ENCODE results near the gene RGCC. TPM values are rescaled to one million over a fixed set of nuclear protein-coding genes. Genes with fewer than 3 reads are reported as not detected.

RGCC gene
- total RNA-seq, 1 donor from 2014 or later, result 36.6 TPM

DNA sequence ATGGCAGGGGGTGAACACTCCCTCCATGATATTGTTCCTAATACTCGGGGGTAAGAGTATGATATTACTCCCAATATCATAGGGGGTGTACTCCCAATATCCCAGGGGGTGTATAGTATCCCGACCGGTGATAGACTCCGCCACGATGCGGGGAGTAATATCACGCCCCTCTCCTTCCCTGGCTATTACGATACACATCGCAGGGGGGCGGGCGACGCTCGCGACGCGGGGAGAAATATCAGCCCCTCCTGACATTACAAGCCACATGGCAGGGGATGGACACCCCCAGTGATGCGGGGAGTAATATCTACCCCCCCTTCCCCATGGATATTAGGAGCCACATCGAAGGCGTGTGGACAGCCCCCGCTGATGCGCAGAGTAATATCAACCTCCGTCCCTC lies 3.2 kb upstream of the RGCC start:
- DNase-seq, result no peak

DNA sequence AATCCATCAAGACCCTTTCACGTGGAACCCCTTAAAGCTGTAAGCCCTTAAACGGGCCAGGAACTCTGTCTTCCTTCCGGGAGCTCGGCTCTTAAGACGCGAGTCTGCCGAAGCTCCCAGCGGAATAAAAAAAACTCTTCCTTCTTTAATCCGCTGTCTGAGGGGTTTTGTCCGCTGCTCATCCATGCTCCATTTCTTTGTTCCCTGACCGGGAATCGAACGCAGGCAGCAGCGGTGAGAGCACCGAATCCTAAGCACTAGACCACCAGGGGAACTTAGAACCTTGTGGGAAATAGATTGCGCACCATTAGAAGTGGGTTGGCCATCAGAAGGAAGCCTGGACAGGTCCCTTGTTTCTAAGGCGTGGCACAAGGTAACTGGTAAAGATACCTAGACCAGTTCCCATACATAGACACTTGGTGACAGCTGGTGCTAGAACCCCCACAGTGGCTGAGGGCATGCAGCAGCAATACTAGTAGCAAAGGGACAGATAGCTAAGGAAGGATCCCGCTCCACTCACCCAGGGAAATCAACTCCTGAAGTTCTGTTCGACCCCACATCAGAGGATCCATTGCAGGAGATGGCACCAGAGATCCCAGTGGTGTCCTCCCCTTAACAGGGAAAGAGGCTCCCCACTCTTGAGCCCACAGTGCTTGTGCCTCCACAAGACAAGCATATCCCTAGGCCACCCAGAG lies 1.5 kb upstream of the RGCC start:
- no peak for DNase-seq

GRCh38 chr13:41457589-41458186 lies 338 bp downstream of the RGCC start:
- DNase-seq, result peak; percentile 19

DNA sequence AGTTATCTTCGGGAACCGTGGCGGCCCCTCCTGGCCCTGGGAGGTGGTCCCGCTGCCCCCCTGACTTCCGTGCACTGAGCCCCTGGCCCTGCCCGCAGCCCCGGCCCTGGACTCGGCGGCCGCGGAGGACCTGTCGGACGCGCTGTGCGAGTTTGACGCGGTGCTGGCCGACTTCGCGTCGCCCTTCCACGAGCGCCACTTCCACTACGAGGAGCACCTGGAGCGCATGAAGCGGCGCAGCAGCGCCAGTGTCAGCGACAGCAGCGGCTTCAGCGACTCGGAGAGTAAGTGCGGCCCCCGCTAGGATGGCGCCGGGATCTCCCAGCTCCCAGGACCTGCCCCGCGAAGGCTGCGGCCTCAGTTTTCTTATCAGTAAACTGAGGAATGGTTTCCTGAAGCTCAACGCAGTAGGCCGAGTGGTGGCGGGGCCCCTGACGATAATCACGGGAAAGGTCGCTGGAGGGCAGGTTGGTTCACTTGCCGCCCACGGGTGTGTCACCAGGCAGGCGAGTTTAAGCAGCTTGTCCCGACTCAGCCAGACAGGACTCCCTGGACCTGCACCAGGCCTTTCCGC lies 924 bp downstream of the RGCC start:
- DNase-seq, result peak; percentile 49

GRCh38 chr13:41458761-41459431 lies 1.5 kb downstream of the RGCC start:
- DNase-seq, result peak; percentile 33

- no peak for DNase-seq
Measured at GRCh38 chr13:41459432-41460073, 2.2 kb downstream of the RGCC start.

- no peak for DNase-seq
Measured at GRCh38 chr13:41460074-41460465, 2.7 kb downstream of the RGCC start.

DNA sequence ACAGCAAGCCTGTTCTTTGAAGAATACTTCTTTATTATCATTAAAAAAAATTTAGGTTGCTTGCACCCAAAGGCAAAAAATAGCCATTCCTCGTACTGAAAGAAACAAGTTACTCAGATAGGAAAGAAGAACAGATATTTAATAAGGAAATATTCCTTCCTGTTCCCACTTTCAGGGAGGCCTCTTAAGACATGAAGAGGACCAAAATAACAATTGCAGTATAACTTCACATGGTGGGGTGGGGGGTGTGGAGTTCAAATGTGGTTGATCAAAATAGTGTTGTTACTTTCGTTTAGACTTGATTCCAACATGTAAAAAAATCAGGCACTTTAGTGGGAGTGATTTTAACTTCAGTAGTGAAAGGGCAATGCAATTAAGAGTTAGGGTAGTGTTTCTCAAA lies 3.6 kb downstream of the RGCC start:
- no peak for DNase-seq

- DNase-seq, result no peak
Measured at GRCh38 chr13:41461527-41462139, 4.3 kb downstream of the RGCC start.

DNA sequence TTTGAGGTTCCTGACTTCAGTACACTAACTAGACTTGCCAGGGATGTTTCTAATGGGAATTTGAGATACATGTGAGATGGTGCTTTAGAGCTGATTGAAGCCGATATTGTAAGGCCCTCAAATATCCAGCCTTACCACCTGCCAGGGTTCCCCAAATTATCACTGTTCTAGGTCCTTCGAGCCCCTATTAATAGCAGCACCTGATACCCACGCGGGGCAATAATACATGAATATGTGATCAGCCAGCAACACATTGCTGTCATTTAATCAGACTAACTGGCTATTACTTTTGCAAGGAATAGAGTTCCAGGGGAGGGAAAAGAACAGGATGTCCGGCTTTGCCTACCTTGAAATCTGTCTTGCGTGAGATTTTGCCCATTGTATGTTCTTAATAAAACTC lies 5.1 kb downstream of the RGCC start:
- no peak for DNase-seq

DNA sequence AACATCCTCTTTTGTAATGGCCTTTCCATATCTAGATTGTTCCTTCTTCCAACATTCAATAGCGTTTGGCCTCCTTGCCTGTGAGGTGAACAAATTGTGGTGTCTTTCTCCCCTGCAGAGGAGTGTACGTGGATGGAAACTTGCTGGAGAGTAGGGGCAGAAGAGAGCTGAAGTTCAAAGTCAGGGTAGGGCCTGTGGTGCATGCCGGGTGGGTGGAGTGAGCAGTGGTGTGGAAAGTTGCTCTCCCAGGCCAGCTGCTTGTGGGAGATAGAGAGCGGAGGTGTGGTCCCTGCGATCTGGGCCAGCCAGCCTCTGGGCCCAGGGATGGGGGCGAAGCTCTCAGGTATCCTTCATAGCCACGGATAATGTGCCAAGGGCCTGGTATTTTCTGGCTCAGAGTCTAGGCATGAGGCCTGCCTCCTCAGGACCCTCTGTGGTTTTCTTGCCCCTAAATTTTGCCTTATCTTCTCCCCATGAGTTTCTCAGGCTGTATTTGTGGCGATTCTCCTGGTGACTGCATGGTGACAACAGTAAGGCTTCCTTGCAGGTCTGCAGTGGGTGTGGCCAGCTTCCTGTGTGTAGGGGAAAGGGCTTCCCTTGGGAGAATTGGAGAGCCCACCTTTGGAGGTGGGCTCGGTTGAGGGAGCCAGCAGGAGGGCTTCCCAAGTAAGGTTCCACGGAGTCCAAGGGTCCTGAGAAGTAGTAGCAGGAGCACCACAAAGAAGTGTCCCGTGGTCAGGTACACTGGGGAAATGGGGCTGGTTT lies 6.7 kb downstream of the RGCC start:
- no peak for DNase-seq

DNA sequence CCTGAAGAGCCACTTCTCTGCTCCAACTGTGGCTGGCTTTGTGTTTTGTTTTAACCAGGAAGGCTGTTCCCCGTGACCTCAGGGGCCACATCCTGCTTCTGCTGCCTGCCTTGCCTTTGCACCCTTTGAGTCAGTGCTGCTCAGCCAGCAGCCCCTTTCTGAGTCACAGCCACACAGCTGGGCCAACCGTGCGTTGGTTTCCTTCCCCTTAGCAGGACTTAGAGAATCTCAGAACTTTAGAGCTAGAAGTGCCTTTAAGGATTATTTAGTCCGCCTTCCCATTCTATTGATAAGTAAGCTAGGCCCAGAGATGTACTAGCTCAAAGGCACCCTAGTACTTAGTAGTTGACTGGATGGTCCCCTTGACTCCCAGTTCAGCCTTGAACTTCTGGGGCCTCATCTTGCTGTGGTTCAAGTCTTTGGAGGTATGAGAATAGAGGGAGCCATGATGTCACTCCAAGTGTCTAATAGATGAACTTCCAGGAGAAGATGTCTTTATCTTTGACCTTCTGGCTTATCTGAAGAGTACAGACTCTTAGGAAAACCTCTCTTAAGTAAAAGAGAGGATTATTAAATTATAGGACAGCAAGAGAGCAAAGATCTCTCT lies 8.0 kb downstream of the RGCC start:
- no peak for DNase-seq

DNA sequence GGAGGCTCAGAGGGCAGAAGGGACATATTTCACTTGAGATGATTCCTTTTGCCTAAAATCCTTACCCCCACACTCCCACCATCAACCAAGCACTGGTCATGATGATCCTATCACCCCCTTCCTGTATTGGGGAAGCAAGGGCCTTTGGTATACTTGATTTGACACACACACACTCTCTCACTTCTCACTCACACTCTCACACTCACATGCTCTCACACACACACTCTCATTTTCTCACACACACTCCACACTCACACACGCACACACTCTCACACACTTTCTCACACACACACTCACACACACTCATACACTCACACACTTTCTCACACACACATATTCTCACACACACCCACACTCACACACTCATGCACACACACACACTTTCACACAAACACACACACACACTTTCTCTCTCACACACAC lies 8.6 kb downstream of the RGCC start:
- DNase-seq, result no peak

DNA sequence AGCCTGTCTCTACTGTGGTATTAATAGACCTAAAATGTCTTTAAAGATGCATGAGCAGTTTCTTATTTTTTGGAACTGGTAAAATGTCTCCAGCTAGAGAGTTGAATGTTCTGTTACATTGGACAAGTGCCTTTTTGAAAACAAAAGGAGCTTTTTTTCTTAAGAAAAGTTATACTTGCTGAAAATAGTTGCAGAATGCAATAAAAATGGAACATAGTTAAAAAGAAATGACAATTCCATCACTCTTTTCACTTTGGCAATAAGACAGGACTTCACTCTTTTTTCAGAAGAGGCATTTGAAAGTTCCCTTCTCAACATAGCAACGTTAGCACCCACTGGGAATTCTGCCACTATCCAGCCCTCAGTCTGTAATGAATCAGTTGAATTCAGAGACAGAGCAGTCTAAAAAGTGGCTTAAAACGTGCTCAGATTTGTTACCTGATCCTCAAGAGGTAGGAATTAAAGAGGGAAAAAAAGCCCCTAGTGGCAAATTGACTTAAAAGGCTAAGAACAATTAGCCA lies 10.1 kb downstream of the RGCC start:
- DNase-seq, result no peak

DNA sequence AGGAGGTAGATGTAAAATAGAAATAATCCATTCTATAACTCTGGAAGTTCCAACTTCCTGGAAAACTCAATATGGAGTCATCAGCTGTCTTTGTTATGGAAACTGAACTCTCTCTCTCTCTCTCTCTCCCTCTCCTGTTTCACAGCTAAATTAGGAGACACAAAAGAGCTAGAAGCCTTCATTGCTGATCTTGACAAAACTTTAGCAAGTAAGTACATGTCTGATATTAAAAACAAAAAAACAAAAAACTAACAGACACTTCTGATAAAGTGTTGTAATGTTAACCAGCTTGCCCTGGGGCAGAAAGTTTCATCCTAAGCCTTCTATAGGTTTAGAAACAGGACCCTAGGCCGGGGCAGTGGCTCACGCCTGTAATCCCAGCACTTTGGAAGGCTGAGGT lies 11.3 kb downstream of the RGCC start:
- DNase-seq, result no peak

DNA sequence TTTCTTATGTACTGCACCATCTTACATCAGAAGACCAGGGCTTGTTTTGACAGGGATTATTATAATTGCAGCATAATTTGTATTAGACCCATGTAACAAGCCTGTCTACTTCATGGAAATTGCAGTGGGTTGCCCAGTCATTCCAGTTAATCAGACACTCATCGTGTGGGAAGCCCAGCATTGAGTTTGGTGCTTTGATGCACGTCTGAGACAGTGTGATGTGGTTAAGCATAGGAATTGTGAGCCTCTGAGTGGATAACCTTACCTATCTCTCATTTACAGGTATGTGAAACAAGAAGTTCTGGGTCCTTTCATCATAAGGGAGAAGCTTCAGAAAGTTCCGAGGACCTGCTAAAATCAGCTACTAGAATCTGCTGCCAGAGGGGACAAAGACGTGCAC lies 12.8 kb downstream of the RGCC start:
- no peak for DNase-seq

- no peak for DNase-seq
Measured at GRCh38 chr13:41471785-41472184, 14.4 kb downstream of the RGCC start.

GRCh38 chr13:41487222-41487621 lies 29.9 kb downstream of the RGCC start:
- no peak for DNase-seq

GRCh38 chr13:41488124-41488523 lies 30.8 kb downstream of the RGCC start:
- no peak for DNase-seq

DNA sequence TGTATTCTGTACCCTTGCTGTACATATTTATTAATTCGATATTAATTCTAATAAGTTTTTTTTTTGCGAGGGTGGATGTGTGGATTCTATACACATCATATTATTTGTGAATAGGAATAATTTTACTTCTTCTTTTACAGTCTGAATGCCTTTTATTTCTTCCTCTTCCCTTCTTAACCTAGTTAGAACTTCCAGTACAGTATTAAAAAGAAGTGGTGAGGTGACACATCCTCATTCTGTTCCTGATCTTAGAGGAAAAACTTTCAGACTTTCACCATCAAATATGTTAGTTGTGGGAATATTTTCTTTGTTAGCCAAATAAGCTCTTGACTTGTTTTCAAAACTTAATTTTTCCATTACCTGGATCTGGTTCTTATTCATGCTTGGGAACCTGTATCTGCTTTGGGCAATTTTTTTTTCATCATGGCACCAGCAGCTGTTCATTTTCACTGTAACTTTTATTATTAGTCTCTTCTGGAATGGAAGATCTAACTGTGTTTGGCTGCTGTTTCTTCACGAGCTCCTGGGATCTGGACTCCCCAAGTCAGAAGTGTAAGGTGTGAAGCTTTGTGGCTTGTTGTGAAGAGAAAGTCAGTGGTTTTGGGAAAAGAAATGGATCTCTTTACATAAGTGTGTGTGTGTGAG lies 33.1 kb downstream of the RGCC start:
- no peak for DNase-seq

Measured in tongue (tissue), 2 donors.